GM11168 (cell line): ENCODE measurements around the gene SMLR1.

ENCODE experiments used
- in situ Hi-C: fragments of 300-500 bp; cut with MboI; formaldehyde crosslinking; loops from one replicate; pipeline ENCODE4 v1.12.0; 2022; ENCODE audit warnings: low sequenced_read_pairs; ENCODE audit not compliant: unreplicated experiment

SMLR1 gene

GRCh38 chr6:130824978-130825694, 2.1 kb upstream of the SMLR1 start:
- in situ Hi-C loops = loop anchor here (25.0 kb wide), 1 partner anchor 513 kb away; no protein-coding TSS in a partner anchor

DNA sequence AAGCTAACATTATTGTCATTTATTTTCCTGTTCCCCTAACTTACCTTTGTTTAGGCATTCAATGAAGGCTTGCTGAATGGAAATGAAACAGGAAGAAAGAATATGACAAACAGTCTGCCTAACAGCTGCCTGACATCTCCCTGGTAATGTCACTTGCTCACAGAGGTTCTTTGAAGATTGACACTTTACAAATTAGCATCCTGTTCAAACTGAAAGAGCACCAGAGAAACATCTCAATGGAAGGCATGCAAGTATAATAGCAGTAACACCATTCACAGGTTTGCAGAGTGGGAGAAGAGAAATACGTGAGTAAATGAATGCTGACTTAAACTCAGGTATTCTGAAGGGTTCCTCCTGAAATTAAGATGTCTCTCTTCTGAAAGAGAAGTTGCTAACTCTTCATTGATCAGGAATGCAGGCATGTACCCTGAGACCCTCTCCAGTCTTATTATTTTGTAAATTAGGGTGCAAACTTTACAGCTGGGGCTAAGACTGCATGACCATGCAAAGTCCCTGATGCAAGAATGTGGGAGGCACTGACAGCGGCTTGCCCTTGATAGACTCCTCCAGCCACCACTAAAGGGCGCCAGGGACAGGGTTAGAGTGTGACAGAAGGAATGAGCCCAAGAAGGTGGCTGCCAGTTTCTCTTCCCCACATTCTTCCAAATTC, 1.3 kb upstream of the SMLR1 start:
- in situ Hi-C loops = loop anchor here (25.0 kb wide), 1 partner anchor 514 kb away; no protein-coding TSS in a partner anchor

DNA sequence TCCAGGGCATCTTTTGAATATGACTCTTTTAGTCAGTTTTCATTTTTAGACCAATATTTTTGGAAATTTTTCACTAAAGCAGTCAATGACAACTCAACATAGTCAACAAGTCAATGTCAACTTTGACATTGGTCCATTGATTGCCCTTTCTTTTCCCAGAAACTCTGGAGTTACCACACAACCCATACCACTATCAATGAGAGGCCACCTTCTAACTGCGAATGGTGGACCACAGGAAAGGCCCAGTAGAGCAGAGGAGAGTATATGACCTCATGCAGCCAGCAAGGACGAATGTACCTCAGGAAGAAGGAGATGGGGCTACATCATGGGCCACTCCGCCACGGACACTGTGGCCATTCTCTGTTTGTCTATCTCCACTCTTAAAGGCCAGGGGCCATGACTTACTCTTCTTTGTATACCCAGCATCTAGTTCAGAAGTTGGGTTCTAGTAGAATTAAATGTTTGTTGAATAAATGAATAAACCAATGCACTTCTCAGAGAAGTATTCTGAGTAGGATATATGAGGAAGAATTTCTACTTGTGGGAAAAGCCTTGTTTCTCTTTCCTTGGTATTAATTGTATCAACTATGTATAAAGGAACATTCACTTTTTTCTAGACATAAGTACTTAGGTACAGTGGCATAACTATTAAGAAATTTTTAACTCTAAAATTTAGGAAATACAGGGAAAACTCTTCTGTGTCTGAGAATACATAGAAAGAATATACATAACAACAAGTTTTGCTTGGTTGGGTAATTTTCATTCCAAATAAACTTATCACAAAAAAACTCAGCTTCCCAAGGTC, 562 bp upstream of the SMLR1 start:
- in situ Hi-C loops = loop anchor here (25.0 kb wide), 1 partner anchor 514 kb away; no protein-coding TSS in a partner anchor

- in situ Hi-C loops = loop anchor here (25.0 kb wide), 1 partner anchor 517 kb away; no protein-coding TSS in a partner anchor
Observed at GRCh38 chr6:130829333-130829910, 2.2 kb downstream of the SMLR1 start.

DNA sequence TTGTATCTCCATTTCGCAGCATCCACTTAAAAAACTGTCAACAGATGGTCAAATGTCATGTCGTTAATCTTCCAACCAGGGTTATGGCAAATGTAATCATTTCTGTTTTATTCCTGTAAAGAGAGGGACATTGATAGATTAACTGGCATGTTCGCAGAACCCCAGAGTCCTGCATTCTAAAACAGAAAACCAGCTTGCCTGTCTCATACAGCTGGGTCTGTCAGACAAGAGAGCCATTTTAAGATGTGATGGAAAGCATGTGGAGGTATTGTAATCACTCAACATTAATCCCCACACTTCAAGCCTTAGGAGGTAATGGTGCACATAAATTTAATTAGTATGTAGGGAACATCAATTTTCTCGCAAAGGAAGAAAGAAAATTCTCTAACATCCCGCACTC, 4.4 kb downstream of the SMLR1 start:
- in situ Hi-C loops = loop anchor here (25.0 kb wide), 1 partner anchor 519 kb away; no protein-coding TSS in a partner anchor

DNA sequence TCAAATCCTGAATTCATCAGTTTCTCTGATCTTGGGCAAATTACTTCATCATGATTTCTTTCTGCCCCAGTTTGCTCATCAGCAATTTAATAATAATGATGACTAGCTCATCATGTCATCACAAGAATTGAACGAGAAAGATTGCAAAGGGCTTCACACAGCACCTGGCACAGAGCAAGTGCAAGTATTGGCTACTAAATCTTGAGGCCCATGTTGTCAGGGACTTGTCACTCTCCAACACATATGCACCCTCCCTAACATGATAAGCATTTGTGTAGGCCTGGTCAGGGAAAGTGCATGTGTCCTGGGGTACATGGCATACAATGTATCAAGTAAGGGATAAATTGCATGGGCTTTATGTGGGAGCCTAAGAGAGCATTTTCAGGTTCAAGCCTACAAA, 6.4 kb downstream of the SMLR1 start:
- in situ Hi-C loops = loop anchor here (25.0 kb wide), 1 partner anchor 521 kb away; no protein-coding TSS in a partner anchor

- in situ Hi-C loops = loop anchor here (25.0 kb wide), 1 partner anchor 522 kb away; no protein-coding TSS in a partner anchor
Observed at GRCh38 chr6:130834482-130835251, 7.5 kb downstream of the SMLR1 start.

- in situ Hi-C loops = loop anchor here (25.0 kb wide), 1 partner anchor 524 kb away; no protein-coding TSS in a partner anchor
Observed at GRCh38 chr6:130836055-130836640, 8.9 kb downstream of the SMLR1 start.

DNA sequence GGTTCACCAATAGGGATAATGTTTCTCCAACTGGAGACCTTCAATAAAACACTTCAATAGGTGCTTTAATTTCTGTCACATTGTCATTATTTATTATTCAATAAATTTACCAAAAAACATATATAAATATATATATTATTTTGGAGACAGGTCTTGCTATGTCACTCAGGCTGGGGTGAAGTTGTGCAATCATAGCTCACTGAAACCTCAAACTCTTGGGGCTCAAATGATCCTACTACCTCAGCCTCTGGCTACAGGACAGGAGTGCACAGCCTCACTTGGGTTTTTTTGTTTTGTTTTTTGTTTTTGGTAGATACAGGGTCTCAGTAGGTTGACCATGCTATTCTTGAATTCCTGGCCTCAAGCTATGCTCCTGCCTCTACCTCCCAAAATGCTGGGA, 9.9 kb downstream of the SMLR1 start:
- in situ Hi-C loops = loop anchor here (25.0 kb wide), 1 partner anchor 525 kb away; no protein-coding TSS in a partner anchor

- in situ Hi-C loops = loop anchor here (25.0 kb wide), 1 partner anchor 526 kb away; no protein-coding TSS in a partner anchor
Observed at GRCh38 chr6:130838250-130838860, 11.1 kb downstream of the SMLR1 start.

DNA sequence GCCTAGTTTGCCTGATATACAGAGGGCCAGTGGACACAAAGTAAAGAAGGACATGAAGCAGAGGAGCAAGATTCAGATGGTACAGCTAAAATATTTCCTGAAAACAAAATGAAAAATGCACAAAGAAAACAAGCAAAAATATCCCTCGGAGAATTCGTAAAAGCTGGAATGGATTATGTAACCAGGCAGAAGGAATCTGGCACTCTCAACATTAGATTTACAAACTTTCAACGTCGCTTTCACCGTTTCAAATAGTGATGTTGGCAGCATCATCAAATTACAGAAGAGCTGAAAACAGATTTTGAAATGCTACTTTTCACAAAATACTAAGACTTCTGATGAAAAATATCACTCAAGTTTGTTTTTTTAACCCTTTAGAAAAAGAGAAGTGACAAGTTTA, 11.7 kb downstream of the SMLR1 start:
- in situ Hi-C loops = loop anchor here (25.0 kb wide), 1 partner anchor 527 kb away; no protein-coding TSS in a partner anchor

GRCh38 chr6:130839379-130839778, 12.2 kb downstream of the SMLR1 start:
- in situ Hi-C loops = loop anchor here (25.0 kb wide), 1 partner anchor 527 kb away; no protein-coding TSS in a partner anchor

DNA sequence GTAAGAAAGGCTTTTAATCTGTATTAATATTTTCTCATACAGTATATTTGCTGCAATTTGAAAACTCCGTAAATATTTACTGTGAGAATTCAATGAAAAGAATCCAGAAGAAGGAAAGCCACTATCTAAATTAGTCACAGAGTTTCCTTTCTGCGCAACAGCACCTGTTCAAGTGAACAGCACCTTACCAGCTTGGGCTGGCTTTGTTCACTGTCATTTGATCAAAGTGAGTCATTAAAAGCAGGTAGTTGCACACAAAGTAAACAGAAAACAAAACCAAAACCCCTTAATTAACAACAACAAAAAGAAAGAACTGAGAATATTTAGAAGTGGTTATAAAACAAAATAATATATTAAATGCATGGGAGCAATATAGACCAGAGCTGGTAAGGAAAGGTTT, 12.8 kb downstream of the SMLR1 start:
- in situ Hi-C loops = loop anchor here (25.0 kb wide), 1 partner anchor 528 kb away; no protein-coding TSS in a partner anchor

DNA sequence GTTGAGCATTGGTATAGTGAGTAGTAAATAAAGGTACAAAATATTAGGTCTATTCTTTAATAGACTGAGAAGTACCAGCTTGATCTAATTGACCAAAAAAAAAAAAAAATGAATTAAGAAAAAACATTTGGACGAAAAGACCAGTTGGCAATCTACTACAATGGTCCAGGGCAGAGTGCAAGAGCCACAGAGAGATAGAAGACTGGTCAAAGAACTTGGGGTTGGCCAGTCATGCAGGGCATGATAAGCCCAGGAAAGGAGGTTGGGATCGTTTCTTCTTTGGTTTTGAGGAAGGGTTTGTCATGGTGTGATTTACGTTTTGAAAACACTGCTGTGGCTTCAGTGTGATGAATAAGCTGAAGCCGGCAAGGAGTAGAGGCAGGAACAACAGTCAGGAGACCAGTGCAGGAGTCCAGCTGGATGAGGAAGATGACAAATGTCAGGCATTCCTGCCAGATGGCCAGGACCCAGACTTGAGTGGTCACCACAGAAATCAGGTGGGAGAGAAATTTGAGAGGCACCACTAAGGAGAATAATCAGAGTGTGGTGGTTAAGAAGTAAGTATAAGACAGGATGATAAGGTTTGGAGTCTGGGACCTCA, 14.0 kb downstream of the SMLR1 start:
- in situ Hi-C loops = loop anchor here (25.0 kb wide), 1 partner anchor 529 kb away; no protein-coding TSS in a partner anchor

GRCh38 chr6:130843575-130844320, 16.5 kb downstream of the SMLR1 start:
- in situ Hi-C loops = loop anchor here (25.0 kb wide), 1 partner anchor 531 kb away; no protein-coding TSS in a partner anchor

GRCh38 chr6:130846501-130846900, 19.3 kb downstream of the SMLR1 start:
- in situ Hi-C loops = loop anchor here (25.0 kb wide), 1 partner anchor 534 kb away; no protein-coding TSS in a partner anchor
